T-helper 2 cell treated with Interferon-gamma antibody and Interleukin-4, amounts not matched to agents 5 μg/mL and 100 μg/mL, for 36 hours (primary cell): ENCODE measurements around the gene PTPRN2.

Experiments used
- DNase-seq: peaks from one replicate; pipeline ENCODE4 v3.0.0; 2021; ENCODE audit warnings: low spot score
- H3K27ac Mint-ChIP-seq: one replicate; pipeline ENCODE4 v1.8.0; 2021; ENCODE audit warnings: mild to moderate bottlenecking, mixed read lengths
- H3K27me3 Mint-ChIP-seq: one replicate; pipeline ENCODE4 v1.8.0; 2021; ENCODE audit warnings: low read depth, mixed read lengths
- H3K36me3 Mint-ChIP-seq: one replicate; pipeline ENCODE4 v1.8.0; 2021; ENCODE audit warnings: low read depth, mixed read lengths
- H3K4me1 Mint-ChIP-seq: one replicate; pipeline ENCODE4 v1.8.0; 2021; ENCODE audit warnings: low read depth, mixed read lengths
- H3K4me3 Mint-ChIP-seq: one replicate; pipeline ENCODE4 v1.8.0; 2022; ENCODE audit warnings: mild to moderate bottlenecking, moderate library complexity, mixed read lengths
- H3K9me3 Mint-ChIP-seq: one replicate; pipeline ENCODE4 v1.8.0; 2021; ENCODE audit warnings: mixed read lengths

The PTPRN2 gene

GRCh38 chr7:157932498-157933218 lies 655.0 kb downstream of the PTPRN2 start:
- Mint-ChIP-seq H3K4me3 (no peak overlapping the region), H3K27me3 (no peaks in the 10 kb centered on the region), H3K4me1 (no peaks in the 10 kb centered on the region), H3K27ac (no peak overlapping the region), H3K36me3 (peaks cover 5% of the 10 kb centered on the region), H3K9me3 (peaks cover 56% of the 10 kb centered on the region)
- DNase-seq, result no peak

- no peak for DNase-seq
- H3K27ac Mint-ChIP-seq, result no peak overlapping the region
- H3K9me3 Mint-ChIP-seq, result peaks cover 43% of the 10 kb centered on the region
- H3K4me3 Mint-ChIP-seq, result no peak overlapping the region
- no peaks in the 10 kb centered on the region for H3K27me3 Mint-ChIP-seq
- peaks cover 5% of the 10 kb centered on the region for H3K36me3 Mint-ChIP-seq
- H3K4me1 Mint-ChIP-seq, result peaks cover 5% of the 10 kb centered on the region
These were observed 656.6 kb downstream of the PTPRN2 start for GRCh38 chr7:157930926-157931466.

- no peak for DNase-seq
- H3K36me3 Mint-ChIP-seq, result peaks cover 5% of the 10 kb centered on the region
- no peak overlapping the region for H3K27ac Mint-ChIP-seq
- no peak overlapping the region for H3K4me3 Mint-ChIP-seq
- H3K27me3 Mint-ChIP-seq, result no peaks in the 10 kb centered on the region
- peaks cover 39% of the 10 kb centered on the region for H3K9me3 Mint-ChIP-seq
- H3K4me1 Mint-ChIP-seq, result peaks cover 7% of the 10 kb centered on the region
These were observed 657.2 kb downstream of the PTPRN2 start for GRCh38 chr7:157930441-157930840.

GRCh38 chr7:157929671-157930070 lies 658.0 kb downstream of the PTPRN2 start:
- Mint-ChIP-seq H3K4me3 (no peak overlapping the region), H3K4me1 (peaks cover 7% of the 10 kb centered on the region), H3K9me3 (peaks cover 31% of the 10 kb centered on the region), H3K36me3 (peaks cover 5% of the 10 kb centered on the region), H3K27ac (no peak overlapping the region), H3K27me3 (no peaks in the 10 kb centered on the region)
- no peak for DNase-seq

- Mint-ChIP-seq H3K9me3 (peaks cover 24% of the 10 kb centered on the region), H3K4me3 (no peak overlapping the region), H3K27me3 (no peaks in the 10 kb centered on the region), H3K27ac (no peak overlapping the region), H3K4me1 (peaks cover 7% of the 10 kb centered on the region), H3K36me3 (peaks cover 4% of the 10 kb centered on the region)
- DNase-seq, result no peak
These were observed 658.7 kb downstream of the PTPRN2 start for GRCh38 chr7:157928808-157929425.

- Mint-ChIP-seq H3K27me3 (no peaks in the 10 kb centered on the region), H3K9me3 (peaks cover 20% of the 10 kb centered on the region), H3K4me3 (no peak overlapping the region), H3K4me1 (peaks cover 7% of the 10 kb centered on the region), H3K27ac (no peak overlapping the region), H3K36me3 (peaks cover 4% of the 10 kb centered on the region)
- DNase-seq, result no peak
These were observed 659.3 kb downstream of the PTPRN2 start for GRCh38 chr7:157928171-157928794.

- no peak overlapping the region for H3K4me3 Mint-ChIP-seq
- H3K9me3 Mint-ChIP-seq, result peaks cover 15% of the 10 kb centered on the region
- peaks cover 2% of the 10 kb centered on the region for H3K36me3 Mint-ChIP-seq
- peaks cover 7% of the 10 kb centered on the region for H3K4me1 Mint-ChIP-seq
- no peak for DNase-seq
- no peak overlapping the region for H3K27ac Mint-ChIP-seq
- no peaks in the 10 kb centered on the region for H3K27me3 Mint-ChIP-seq
These were observed 660.2 kb downstream of the PTPRN2 start for GRCh38 chr7:157927313-157927925.

GRCh38 chr7:157926521-157927150 lies 661.0 kb downstream of the PTPRN2 start:
- DNase-seq, result no peak
- Mint-ChIP-seq H3K27me3 (no peaks in the 10 kb centered on the region), H3K4me3 (no peak overlapping the region), H3K27ac (no peak overlapping the region), H3K9me3 (peaks cover 7% of the 10 kb centered on the region), H3K36me3 (no peaks in the 10 kb centered on the region), H3K4me1 (peaks cover 7% of the 10 kb centered on the region)

GRCh38 chr7:157926107-157926506 lies 661.5 kb downstream of the PTPRN2 start:
- Mint-ChIP-seq H3K27ac (no peak overlapping the region), H3K36me3 (no peaks in the 10 kb centered on the region), H3K4me1 (peaks cover 7% of the 10 kb centered on the region), H3K4me3 (no peak overlapping the region), H3K9me3 (peaks cover 5% of the 10 kb centered on the region), H3K27me3 (no peaks in the 10 kb centered on the region)
- no peak for DNase-seq

- peaks cover 5% of the 10 kb centered on the region for H3K9me3 Mint-ChIP-seq
- no peaks in the 10 kb centered on the region for H3K27me3 Mint-ChIP-seq
- H3K27ac Mint-ChIP-seq, result no peak overlapping the region
- no peak overlapping the region for H3K4me3 Mint-ChIP-seq
- peaks cover 7% of the 10 kb centered on the region for H3K4me1 Mint-ChIP-seq
- no peaks in the 10 kb centered on the region for H3K36me3 Mint-ChIP-seq
- DNase-seq, result no peak
These were observed 662.2 kb downstream of the PTPRN2 start for GRCh38 chr7:157925383-157925875.

GRCh38 chr7:157923903-157924630 lies 663.6 kb downstream of the PTPRN2 start:
- no peak for DNase-seq
- Mint-ChIP-seq H3K27me3 (no peaks in the 10 kb centered on the region), H3K9me3 (no peaks in the 10 kb centered on the region), H3K27ac (no peak overlapping the region), H3K36me3 (no peaks in the 10 kb centered on the region), H3K4me1 (peaks cover 7% of the 10 kb centered on the region), H3K4me3 (no peak overlapping the region)

GRCh38 chr7:157922576-157922975 lies 665.0 kb downstream of the PTPRN2 start:
- H3K4me3 Mint-ChIP-seq, result no peak overlapping the region
- H3K36me3 Mint-ChIP-seq, result no peaks in the 10 kb centered on the region

More at GRCh38 chr7:157922576-157922975, 665.0 kb downstream of the PTPRN2 start:
- no peaks in the 10 kb centered on the region for H3K9me3 Mint-ChIP-seq
- no peak for DNase-seq
- no peaks in the 10 kb centered on the region for H3K27me3 Mint-ChIP-seq
- H3K4me1 Mint-ChIP-seq, result peaks cover 7% of the 10 kb centered on the region
- no peak overlapping the region for H3K27ac Mint-ChIP-seq
